Endothelial cell of umbilical vein (primary cell): Measurements from ENCODE around the gene ATF6B. TPM values are rescaled to one million over a fixed set of nuclear protein-coding genes. Genes with fewer than 3 reads are reported as not detected.

Source experiments
- BruUV-seq: library from RNA; stranded (reverse); fragments of 400-500 nt; replicated peaks from 2 replicates; lab custom pipeline; 2021; lab: Mats Ljungman, UMichigan
- CTCF ChIA-PET: fragments of 300-600, 350-600 bp; sonication (Branson Sonifier 250); formaldehyde crosslinking; loops from one replicate; lab custom pipeline; 2021; ENCODE audit warnings: antibody characterized with exemption, inconsistent platforms; lab: Charles Lee
- POLR2A ChIA-PET: fragments of 300-600, 350-600 bp; sonication (Branson Sonifier 250); formaldehyde crosslinking; loops from one replicate; lab custom pipeline; 2021; ENCODE audit warnings: antibody characterized with exemption, inconsistent platforms; lab: Charles Lee
- DNase-seq: peaks from one replicate; pipeline ENCODE4 v3.0.0-alpha.2; 2011; ENCODE audit warnings: low read depth, low spot score
- FAIRE-seq: peaks from 2 replicates; lab custom pipeline; 2011; peaks lifted over from hg19 to GRCh38; lab: Jason Lieb, UNC
- H2AFZ ChIP-seq: 2 replicates; pipeline ENCODE4 v1.6.0; 2012; ENCODE audit warnings: low read depth, low read length, control low read depth, inconsistent platforms
- H3K27ac ChIP-seq: 2 replicates; pipeline ENCODE4 v1.5.1; 2011; ENCODE audit warnings: low read depth, mild to moderate bottlenecking, control low read depth, low read length, moderate library complexity; ENCODE audit not compliant: insufficient read depth
- H3K27me3 ChIP-seq, 2 experiments: 2 replicates each; pipeline versions ENCODE4 v1.6.0 to v1.6.1; 2011; ENCODE audit warnings: low read length in 2 of 2, mixed read lengths in 1 of 2; ENCODE audit not compliant: control insufficient read depth in 2 of 2, insufficient read depth in 2 of 2
- H3K36me3 ChIP-seq, 2 experiments: 2 replicates in 1 of 2; 3 replicates in 1 of 2; pipeline ENCODE4 v1.5.1; 2011; ENCODE audit warnings: low read length in 2 of 2, mild to moderate bottlenecking in 1 of 2, moderate library complexity in 1 of 2; ENCODE audit not compliant: control insufficient read depth in 2 of 2, insufficient read depth in 2 of 2; ENCODE audit errors: extremely low read depth in 1 of 2
- H3K4me1 ChIP-seq: 3 replicates; pipeline ENCODE4 v1.5.1; 2011; ENCODE audit warnings: mild to moderate bottlenecking, low read length; ENCODE audit not compliant: control insufficient read depth, insufficient read depth; ENCODE audit errors: extremely low read depth
- H3K4me2 ChIP-seq: 2 replicates; pipeline ENCODE4 v1.6.1; 2011; ENCODE audit warnings: low read length, control low read depth, mixed read lengths; ENCODE audit not compliant: insufficient read depth
- H3K4me3 ChIP-seq, 3 experiments: fragments of 200-600 bp in 1 of 3; sonication (generic), shearing (Covaris generic) in 1 of 3; replicated peaks in 1 of 3; 2 replicates each; pipeline ENCODE4 v1.5.1; 2011 to 2016; ENCODE audit warnings: control low read depth in 3 of 3, low read length in 3 of 3, mild to moderate bottlenecking in 2 of 3, inconsistent platforms in 1 of 3, low read depth in 1 of 3, moderate library complexity in 1 of 3; ENCODE audit not compliant: insufficient read depth in 1 of 3
- H3K79me2 ChIP-seq: 2 replicates; pipeline ENCODE4 v1.6.0; 2012; ENCODE audit warnings: low read length, inconsistent platforms; ENCODE audit not compliant: control insufficient read depth, insufficient read depth
- H3K9ac ChIP-seq: replicated peaks from 2 replicates; pipeline ENCODE3; 2011; ENCODE audit warnings: low read length, control low read depth; ENCODE audit not compliant: insufficient read depth; ENCODE audit errors: extremely low read depth
- H3K9me1 ChIP-seq: replicated peaks from 3 replicates; pipeline ENCODE4 v1.6.0; 2011; ENCODE audit warnings: mild to moderate bottlenecking, low read length; ENCODE audit not compliant: control insufficient read depth, insufficient read depth; ENCODE audit errors: extremely low read depth
- H3K9me3 ChIP-seq: replicated peaks from 2 replicates; pipeline ENCODE4 v1.5.1; 2012; ENCODE audit warnings: low read length, inconsistent platforms; ENCODE audit not compliant: control insufficient read depth, insufficient read depth
- H4K20me1 ChIP-seq: replicated peaks from 2 replicates; pipeline ENCODE3; 2011; ENCODE audit warnings: mild to moderate bottlenecking, low read length; ENCODE audit not compliant: control insufficient read depth, insufficient read depth; ENCODE audit errors: extremely low read depth
- CTCF ChIP-seq, 2 donors: IDR thresholded peaks; 1 replicate in 1 of 2; 2 replicates in 1 of 2; pipeline ENCODE4 v1.5.1; 2011; ENCODE audit warnings: low read length in 2 of 2, mild to moderate bottlenecking in 2 of 2, moderate library complexity in 2 of 2, control low read depth in 1 of 2, inconsistent platforms in 1 of 2, low read depth in 1 of 2; ENCODE audit not compliant: insufficient read depth in 1 of 2; ENCODE audit errors: extremely low read depth in 1 of 2
- FOS ChIP-seq: IDR thresholded peaks from 2 replicates; pipeline ENCODE4 v1.6.1; 2011; ENCODE audit warnings: mild to moderate bottlenecking, low read length, moderate library complexity, borderline replicate concordance; ENCODE audit not compliant: insufficient read depth
- GATA2 ChIP-seq: IDR thresholded peaks from 2 replicates; pipeline ENCODE4 v1.7.0; 2011; ENCODE audit warnings: low read depth, mild to moderate bottlenecking, moderate library complexity, mixed read lengths, low read length; ENCODE audit not compliant: insufficient read length, insufficient read depth
- MYC ChIP-seq: IDR thresholded peaks from one replicate; pipeline ENCODE4 v1.6.1; 2011; ENCODE audit warnings: mild to moderate bottlenecking, low read depth, low read length
- dilution Hi-C: fragments of 300-500 bp; cut with MboI; formaldehyde crosslinking; loops from one replicate; pipeline ENCODE4 v1.15.0; 2019; ENCODE audit warnings: low sequenced_read_pairs; ENCODE audit not compliant: extremely low pct_ligation_motif_present
- intact Hi-C: fragments of 100-400 bp; cut with micrococcal nuclease; formaldehyde crosslinking; loops from one replicate; pipeline ENCODE4 v1.10.0; 2022
- polyA plus RNA-seq, 4 experiments: library from polyadenylated mRNA; depleted of rRNA in 3 of 4; stranded (reverse) in 3 of 4; unstranded in 1 of 4; fragments of >200 nt; gene quantifications; 2 replicates each; pipeline versions ENCODE4 v1.2.1 to v1.2.3, GENCODE V29; 2011 to 2012; ENCODE audit warnings: missing spikeins in 1 of 4
- total RNA-seq: library from RNA; stranded (reverse); gene quantifications from 2 replicates; pipeline ENCODE4 v1.2.3, GENCODE V29; 2021
- TF ChIP-seq, protein P1 (sequence below): IDR thresholded peaks from 2 replicates; pipeline ENCODE4 v1.6.1; 2011; ENCODE audit not compliant: insufficient read depth, insufficient read length

ATF6B gene
- total and polyA plus RNA-seq, 2 donors (not counting 3 experiments of a cell fraction or from before 2014, with no cell fraction given): 106 to 115 TPM

DNA sequence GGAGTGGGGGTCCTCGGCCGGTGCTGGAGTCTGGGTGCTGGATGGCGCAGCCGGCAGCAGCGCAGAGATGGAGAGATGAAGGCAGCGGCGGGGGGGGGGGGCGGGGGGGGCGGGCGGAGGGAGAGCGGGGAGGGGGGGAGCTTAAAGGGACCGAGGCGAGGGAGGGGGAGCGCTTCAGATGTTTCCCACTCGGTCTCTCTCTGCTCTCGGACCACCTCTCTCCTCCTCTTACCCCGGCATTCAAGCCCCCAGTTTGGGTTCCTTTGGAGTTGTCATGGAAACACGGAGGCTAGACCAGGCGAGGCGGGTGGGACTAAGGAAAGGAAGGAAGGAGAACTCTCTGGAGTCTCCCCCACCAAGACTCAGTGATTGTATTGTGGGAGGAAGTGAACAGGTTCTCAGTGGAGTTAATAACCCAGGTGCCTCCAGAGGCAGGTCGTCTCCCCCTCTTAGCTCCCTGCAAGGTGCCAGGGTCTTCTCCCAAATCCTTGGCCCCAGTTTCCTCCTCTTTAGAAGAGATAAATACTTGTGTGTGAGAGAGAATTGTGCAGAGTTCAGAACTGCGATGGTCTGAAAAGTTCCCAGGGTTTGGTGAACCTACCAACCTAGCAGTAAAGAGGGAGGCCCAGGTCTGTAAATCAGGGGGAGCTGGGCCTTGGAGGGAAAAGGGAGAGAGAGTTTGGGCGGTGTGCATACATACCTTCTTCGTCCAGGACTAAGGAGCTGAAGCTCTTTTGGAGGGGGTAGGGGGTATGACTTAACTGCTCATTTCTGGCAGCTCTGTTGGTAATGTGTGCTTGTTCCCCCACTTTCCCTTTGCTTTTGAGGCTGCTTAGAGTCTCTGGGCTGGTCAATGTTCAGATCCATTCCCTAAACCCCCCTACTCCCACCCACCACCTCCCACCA is 24.1 kb upstream of the ATF6B start, which contains the start of gene PRRT1:
TSS of gene PRRT1 (minus strand) at position 77 of the 906 bp plus-strand sequence. CDS start 112 bp downstream, outside the sequence.
- CTCF ChIA-PET: interaction anchor here (0.7 to 1.0 kb wide), 3 partner anchors 9 to 212 kb away, joined by 3 read pairs; no protein-coding TSS in a partner anchor

More for the DNA sequence above, 24.1 kb upstream of the ATF6B start, which contains the start of gene PRRT1:
- no peaks in the 10 kb centered on the region for H3K9me1 ChIP-seq
- H3K9ac ChIP-seq: no peak within 1 kb of the TSS
- H3K4me2 ChIP-seq: peak within 1 kb of the TSS; percentile 40
- H3K36me3 ChIP-seq: no peaks in the 10 kb centered on the region
- intact Hi-C loops: no loop called here
- peaks cover 24% of the 10 kb centered on the region for H3K4me1 ChIP-seq
- H3K27me3 ChIP-seq: peaks cover 12 to 16% of the 10 kb centered on the region in 2 experiments
- H3K4me3 ChIP-seq: peak within 1 kb of the TSS in 1 of 3 experiments; percentile 15
- H3K27ac ChIP-seq: no peak within 1 kb of the TSS
- FAIRE-seq: no peak
- H2AFZ ChIP-seq: peak within 1 kb of the TSS; percentile 61
- BruUV-seq: no TSS peak
- dilution Hi-C loops: no loop called here
- H3K9me3 ChIP-seq: no peaks in the 10 kb centered on the region
- H4K20me1 ChIP-seq: no peaks in the 10 kb centered on the region
- POLR2A ChIA-PET: no interaction called here
- peaks cover 4% of the 10 kb centered on the region for H3K79me2 ChIP-seq
- TF ChIP-seq MYC (no peak), GATA2 (no peak), CTCF (IDR thresholded peaks at IDR 0.05; ENCODE audit: extremely low read depth in 1 of 2, insufficient read depth in 1 of 2, low read depth in 1 of 2, low read length in 2 of 2) (no peak), FOS (no peak)
- TF ChIP-seq, protein P1, sequence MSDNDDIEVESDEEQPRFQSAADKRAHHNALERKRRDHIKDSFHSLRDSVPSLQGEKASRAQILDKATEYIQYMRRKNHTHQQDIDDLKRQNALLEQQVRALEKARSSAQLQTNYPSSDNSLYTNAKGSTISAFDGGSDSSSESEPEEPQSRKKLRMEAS: no peak
- DNase-seq: peak; percentile 18
